Caco-2 (cell line): ENCODE measurements around the gene DGKA. TPM values are rescaled to one million over a fixed set of nuclear protein-coding genes. Genes with fewer than 3 reads are reported as not detected.

Source experiments
- BruUV-seq: library from RNA; stranded (reverse); fragments of 400-500 nt; replicated peaks from 2 replicates; lab custom pipeline; 2021; lab: Mats Ljungman, UMichigan
- CTCF ChIA-PET: fragments of 300-600 bp; sonication (Branson Sonifier 250); formaldehyde crosslinking; loops from one replicate; lab custom pipeline; 2022; ENCODE audit warnings: antibody characterized with exemption; lab: Charles Lee
- POLR2A ChIA-PET: fragments of 300-600 bp; sonication (Branson Sonifier 250); formaldehyde crosslinking; loops from one replicate; lab custom pipeline; 2022; ENCODE audit warnings: antibody characterized with exemption; lab: Charles Lee
- DNase-seq, 2 experiments: peaks; one replicate each; pipeline versions ENCODE4 v3.0.0 to v3.0.0-alpha.2; 2020 to 2022
- H3K27me3 ChIP-seq: replicated peaks from 2 replicates; pipeline ENCODE4 v1.6.0; 2011; ENCODE audit warnings: low read length; ENCODE audit not compliant: control insufficient read depth, insufficient read depth
- H3K36me3 ChIP-seq: 2 replicates; pipeline ENCODE4 v1.5.1; 2011; ENCODE audit warnings: low read length; ENCODE audit not compliant: control insufficient read depth, insufficient read depth
- H3K4me1 ChIP-seq: fragments of 250-450 bp; sonication (Bioruptor Pico); 2 replicates; pipeline ENCODE4 v1.5.1; 2020; ENCODE audit warnings: mild to moderate bottlenecking
- H3K4me3 ChIP-seq: 2 replicates; pipeline ENCODE4 v1.5.1; 2011; ENCODE audit warnings: low read depth, mild to moderate bottlenecking, control low read depth, low read length
- H3K9me3 ChIP-seq: fragments of 250-450 bp; sonication (Bioruptor Pico); 2 replicates; pipeline ENCODE4 v1.5.1; 2020; ENCODE audit warnings: mild to moderate bottlenecking, moderate library complexity
- H3K27ac Mint-ChIP-seq: one replicate; pipeline ENCODE4 v1.8.0; 2022; ENCODE audit warnings: mixed read lengths; ENCODE audit not compliant: unreplicated experiment
- H3K27me3 Mint-ChIP-seq: one replicate; pipeline ENCODE4 v1.8.0; 2022; ENCODE audit warnings: mixed read lengths; ENCODE audit not compliant: insufficient read depth, unreplicated experiment
- H3K36me3 Mint-ChIP-seq: one replicate; pipeline ENCODE4 v1.8.0; 2022; ENCODE audit warnings: mild to moderate bottlenecking, mixed read lengths; ENCODE audit not compliant: insufficient read depth, unreplicated experiment
- H3K4me1 Mint-ChIP-seq: one replicate; pipeline ENCODE4 v1.8.0; 2022; ENCODE audit warnings: low read depth, mixed read lengths; ENCODE audit not compliant: unreplicated experiment
- H3K4me3 Mint-ChIP-seq: one replicate; pipeline ENCODE4 v1.8.0; 2022; ENCODE audit warnings: mild to moderate bottlenecking, moderate library complexity, mixed read lengths; ENCODE audit not compliant: unreplicated experiment
- H3K9me3 Mint-ChIP-seq: one replicate; pipeline ENCODE4 v1.8.0; 2022; ENCODE audit warnings: mixed read lengths; ENCODE audit not compliant: unreplicated experiment
- CTCF ChIP-seq, 2 experiments: fragments of 200-600 bp in 1 of 2; IDR thresholded peaks; 1 replicate in 1 of 2; 2 replicates in 1 of 2; pipeline versions ENCODE4 v1.5.1 to v1.8.0; 2011 to 2022; ENCODE audit warnings: antibody characterized with exemption in 1 of 2, control low read depth in 1 of 2, inconsistent platforms in 1 of 2, low read depth in 1 of 2, low read length in 1 of 2, mild to moderate bottlenecking in 1 of 2, moderate library complexity in 1 of 2; ENCODE audit not compliant: insufficient read depth in 1 of 2, severe bottlenecking in 1 of 2, unreplicated experiment in 1 of 2
- intact Hi-C: fragments of 100-400 bp; cut with micrococcal nuclease; formaldehyde crosslinking; loops from one replicate; pipeline ENCODE4 v1.10.0; 2022; ENCODE audit not compliant: unreplicated experiment
- total RNA-seq: library from RNA; stranded (reverse); gene quantifications from 2 replicates; pipeline ENCODE4 v1.2.3, GENCODE V29; 2022

Gene DGKA
- total RNA-seq, 1 experiment from 2014 or later: 22.2 TPM

GRCh38 chr12:55932551-55932910 is 1.6 kb downstream of the DGKA start:
- DNase-seq: no peak
- intact Hi-C loops: loop anchor here (5.0 kb wide), 1 partner anchor 95 kb away; no protein-coding TSS in a partner anchor
- Mint-ChIP-seq H3K36me3 (peaks cover 16% of the 10 kb centered on the region), H3K4me3 (peak overlapping the region; percentile 90), H3K27me3 (no peaks in the 10 kb centered on the region), H3K27ac (peak overlapping the region; percentile 20), H3K4me1 (peaks cover 23% of the 10 kb centered on the region), H3K9me3 (no peaks in the 10 kb centered on the region)
- ChIA-PET POLR2A (interaction anchor here (1.0 to 1.2 kb wide), 2 partner anchors 42 to 103 kb away, joined by 3 to 5 read pairs; partner anchors contain the start of genes DNAJC14 and RAB5B), CTCF (interaction anchor here (0.8 to 2.2 kb wide), 4 partner anchors 41 to 192 kb away, joined by 3 to 7 read pairs (median 6); partner anchors contain the start of genes ORMDL2 and RAB5B)
- Histone ChIP-seq H3K4me1 (peaks cover 33% of the 10 kb centered on the region), H3K9me3 (no peaks in the 10 kb centered on the region), H3K36me3 (no peaks in the 10 kb centered on the region), H3K4me3 (peak overlapping the region; percentile 80), H3K27me3 (no peaks in the 10 kb centered on the region)
- TSS peak; percentile 3 for BruUV-seq
- no peak for TF ChIP-seq CTCF (IDR thresholded peaks at IDR 0.05; ENCODE audit: insufficient read depth in 1 of 2, low read depth in 1 of 2, low read length in 1 of 2, severe bottlenecking in 1 of 2, unreplicated experiment in 1 of 2)

GRCh38 chr12:55933169-55933798 is 2.3 kb downstream of the DGKA start:
- Histone ChIP-seq H3K9me3 (no peaks in the 10 kb centered on the region), H3K4me1 (peaks cover 33% of the 10 kb centered on the region), H3K36me3 (no peaks in the 10 kb centered on the region), H3K4me3 (no peak overlapping the region), H3K27me3 (no peaks in the 10 kb centered on the region)
- intact Hi-C loops: loop anchor here (5.0 kb wide), 1 partner anchor 94 kb away; no protein-coding TSS in a partner anchor
- H3K9me3 Mint-ChIP-seq: no peaks in the 10 kb centered on the region
- ChIA-PET POLR2A (interaction anchor here (1.2 kb wide), 1 partner anchor 41 kb away, joined by 3 read pairs; the partner anchor contains the start of gene RAB5B), CTCF (no interaction called here)
- H3K4me3 Mint-ChIP-seq: no peak overlapping the region
- no peak for DNase-seq
- no peak for TF ChIP-seq CTCF (IDR thresholded peaks at IDR 0.05; ENCODE audit: insufficient read depth in 1 of 2, low read depth in 1 of 2, low read length in 1 of 2, severe bottlenecking in 1 of 2, unreplicated experiment in 1 of 2)
- H3K27me3 Mint-ChIP-seq: no peaks in the 10 kb centered on the region
- peaks cover 18% of the 10 kb centered on the region for H3K4me1 Mint-ChIP-seq
- peaks cover 10% of the 10 kb centered on the region for H3K36me3 Mint-ChIP-seq
- no TSS peak for BruUV-seq
- no peak overlapping the region for H3K27ac Mint-ChIP-seq

- TF ChIP-seq CTCF (IDR thresholded peaks at IDR 0.05; ENCODE audit: insufficient read depth in 1 of 2, low read depth in 1 of 2, low read length in 1 of 2, severe bottlenecking in 1 of 2, unreplicated experiment in 1 of 2): no peak
- no peaks in the 10 kb centered on the region for H3K27me3 Mint-ChIP-seq
- BruUV-seq: no TSS peak
- H3K36me3 ChIP-seq: no peaks in the 10 kb centered on the region
- peaks cover 29% of the 10 kb centered on the region for H3K4me1 ChIP-seq
- H3K9me3 Mint-ChIP-seq: no peaks in the 10 kb centered on the region
- H3K4me1 Mint-ChIP-seq: peaks cover 17% of the 10 kb centered on the region
- H3K27ac Mint-ChIP-seq: no peak overlapping the region
- ChIA-PET CTCF (no interaction called here), POLR2A (interaction anchor here (1.2 kb wide), 1 partner anchor 40 kb away, joined by 3 read pairs; the partner anchor contains the start of gene RAB5B)
- H3K4me3 ChIP-seq: no peak overlapping the region
- no peak for DNase-seq
- H3K36me3 Mint-ChIP-seq: peaks cover 10% of the 10 kb centered on the region
- no peaks in the 10 kb centered on the region for H3K9me3 ChIP-seq
- H3K4me3 Mint-ChIP-seq: no peak overlapping the region
- intact Hi-C loops: loop anchor here (5.0 kb wide), 1 partner anchor 93 kb away; no protein-coding TSS in a partner anchor
- H3K27me3 ChIP-seq: no peaks in the 10 kb centered on the region
These were observed 3.1 kb downstream of the DGKA start for GRCh38 chr12:55933799-55934742.
